Neuron (in vitro differentiated cells): Measurements from ENCODE around the gene PAPSS2.

Experiments used
- H2AFZ ChIP-seq: one replicate; pipeline ENCODE4 v1.6.1; 2013; ENCODE audit warnings: low read depth, mild to moderate bottlenecking, inconsistent platforms, low read length, moderate library complexity
- H3K27me3 ChIP-seq: one replicate; pipeline ENCODE4 v1.6.1; 2013; ENCODE audit warnings: low read length; ENCODE audit not compliant: insufficient read depth
- H3K36me3 ChIP-seq: one replicate; pipeline ENCODE4 v1.6.1; 2013; ENCODE audit warnings: low read length; ENCODE audit not compliant: insufficient read depth
- H3K4me1 ChIP-seq: one replicate; pipeline ENCODE4 v1.6.1; 2013; ENCODE audit warnings: low read length; ENCODE audit not compliant: insufficient read depth
- H3K4me3 ChIP-seq: 2 replicates; pipeline ENCODE4 v1.5.1; 2013; ENCODE audit warnings: mild to moderate bottlenecking, low read length, moderate library complexity
- H3K9me3 ChIP-seq: one replicate; pipeline ENCODE4 v1.6.1; 2013; ENCODE audit warnings: low read length

The PAPSS2 gene

DNA sequence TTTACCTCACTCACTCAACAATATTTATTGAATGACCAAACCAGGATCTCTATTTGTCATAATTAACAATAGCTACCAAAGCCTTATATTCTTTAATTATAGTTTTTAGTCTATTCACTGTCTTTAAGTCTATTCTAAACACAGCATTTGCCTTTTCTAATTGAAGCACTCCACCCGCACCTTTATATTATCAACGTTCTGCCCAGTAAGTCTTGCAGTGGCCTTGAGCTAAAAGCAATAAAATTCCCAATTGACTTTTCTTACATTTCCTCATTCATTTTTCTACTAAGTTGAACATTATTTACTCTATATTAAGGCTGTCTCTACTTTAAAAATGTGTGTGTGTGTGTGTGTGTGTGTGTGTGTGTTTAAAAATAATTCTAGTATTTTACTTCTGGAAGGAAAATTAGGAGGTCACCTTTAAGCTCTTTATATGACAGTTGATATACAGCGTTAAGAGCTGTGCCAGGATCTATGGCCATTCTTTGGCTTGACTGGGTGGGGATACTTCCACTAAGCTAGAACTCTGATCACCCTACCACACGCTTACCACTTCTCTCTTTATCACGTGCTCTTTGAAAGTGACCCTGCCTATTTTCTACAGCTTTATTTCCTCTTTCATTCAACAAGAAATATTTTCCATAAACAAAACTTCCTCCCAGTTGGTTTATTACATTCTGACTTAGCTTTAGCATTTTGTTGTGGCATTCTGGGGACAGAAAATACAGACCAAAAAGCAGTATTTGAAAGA is 8.8 kb downstream of the PAPSS2 start:
- Histone ChIP-seq H2AFZ (no peak overlapping the region), H3K27me3 (no peaks in the 10 kb centered on the region), H3K9me3 (no peaks in the 10 kb centered on the region), H3K4me1 (no peaks in the 10 kb centered on the region), H3K36me3 (no peaks in the 10 kb centered on the region), H3K4me3 (no peak overlapping the region)

DNA sequence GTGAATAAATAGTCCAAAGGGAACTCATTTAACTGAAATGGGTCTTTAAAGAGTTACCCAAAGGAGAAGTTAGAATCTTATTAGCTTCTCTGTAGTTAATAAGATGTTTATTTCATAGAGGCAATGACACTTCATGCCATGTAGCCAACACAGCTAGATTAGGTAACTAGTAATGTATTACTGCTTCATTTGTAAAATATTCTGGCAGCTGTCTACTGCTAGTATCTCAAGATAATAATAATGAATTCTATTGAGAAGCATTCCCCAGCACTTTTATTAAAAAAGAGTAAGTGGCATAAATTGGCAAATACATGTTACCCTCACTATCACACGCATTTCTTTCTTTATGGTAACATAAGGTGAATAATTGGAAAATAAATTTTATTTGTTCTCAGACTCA is 10.1 kb downstream of the PAPSS2 start:
- Histone ChIP-seq H3K4me1 (no peaks in the 10 kb centered on the region), H2AFZ (no peak overlapping the region), H3K9me3 (no peaks in the 10 kb centered on the region), H3K36me3 (no peaks in the 10 kb centered on the region), H3K4me3 (no peak overlapping the region), H3K27me3 (no peaks in the 10 kb centered on the region)

DNA sequence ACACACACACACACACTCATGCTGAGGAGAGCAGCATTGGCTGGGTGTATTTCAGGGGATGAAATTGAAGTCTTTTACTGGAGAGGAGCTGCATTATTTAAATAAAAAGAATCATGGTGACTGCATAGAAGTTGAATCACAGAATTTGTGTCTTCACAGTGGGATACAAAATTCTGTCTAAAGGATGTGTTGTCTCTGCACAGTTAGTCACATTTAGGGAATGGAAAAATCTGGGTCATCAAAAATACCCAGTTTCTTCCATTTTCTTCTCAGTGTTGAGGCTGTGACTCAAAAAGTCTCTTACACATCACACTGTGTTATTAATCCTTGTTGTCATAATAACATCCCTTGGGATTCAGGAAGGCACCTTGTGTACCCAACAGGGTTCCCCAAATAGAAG is 10.9 kb downstream of the PAPSS2 start:
- no peak overlapping the region for H3K4me3 ChIP-seq
- no peak overlapping the region for H2AFZ ChIP-seq
- H3K36me3 ChIP-seq: no peaks in the 10 kb centered on the region
- no peaks in the 10 kb centered on the region for H3K4me1 ChIP-seq
- no peaks in the 10 kb centered on the region for H3K27me3 ChIP-seq
- H3K9me3 ChIP-seq: no peaks in the 10 kb centered on the region

DNA sequence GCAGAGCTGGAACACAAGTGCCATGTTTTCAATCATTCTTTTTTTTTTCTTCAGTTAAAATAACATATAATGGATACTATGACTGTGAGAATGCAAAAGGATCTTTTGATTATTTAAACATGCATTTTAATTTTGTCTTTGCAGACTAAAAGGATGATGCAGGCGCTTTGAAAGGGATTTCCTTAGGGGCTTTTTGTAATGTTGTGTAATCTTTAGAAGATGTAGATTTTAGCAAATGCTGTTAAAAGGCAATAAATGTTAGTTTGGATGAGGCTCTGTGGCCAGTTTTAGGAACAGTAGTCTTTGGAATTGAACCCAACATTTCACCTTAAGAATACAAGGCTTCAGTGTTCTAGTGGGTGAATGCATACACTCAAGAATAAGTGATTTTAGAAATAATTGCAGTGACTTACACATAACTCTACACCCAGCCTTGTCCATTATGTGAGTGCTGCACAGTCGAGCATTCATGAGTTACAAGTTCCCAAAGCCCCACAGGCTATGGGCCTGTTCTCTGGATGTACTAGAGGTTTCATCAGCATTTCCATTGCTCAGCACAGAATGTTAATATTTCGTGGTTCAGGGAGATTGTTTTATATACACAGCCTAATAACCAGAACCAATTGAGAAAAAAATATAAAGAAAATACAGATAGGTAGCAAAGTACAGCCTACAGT is 11.6 kb downstream of the PAPSS2 start:
- H2AFZ ChIP-seq: no peak overlapping the region

DNA sequence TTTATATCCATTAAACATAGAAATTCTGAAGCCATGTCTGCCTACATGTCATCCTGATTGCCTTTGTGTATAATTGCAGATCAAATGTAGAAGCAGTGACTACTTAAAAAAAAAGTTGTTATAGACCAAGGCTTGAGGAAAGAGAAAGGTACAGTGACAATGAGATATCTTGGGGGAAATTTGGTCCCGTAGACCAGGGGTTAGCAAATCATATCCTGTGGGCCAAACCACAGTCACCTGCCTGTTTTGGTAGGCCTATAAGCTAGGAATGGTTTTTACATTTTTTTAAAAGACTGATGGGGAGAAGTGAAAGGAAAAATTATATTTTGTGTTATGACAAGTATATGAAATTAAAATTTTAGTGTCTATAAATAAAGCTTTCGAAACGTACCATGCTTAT is 12.9 kb downstream of the PAPSS2 start:
- no peak overlapping the region for H2AFZ ChIP-seq
- no peaks in the 10 kb centered on the region for H3K36me3 ChIP-seq
- H3K4me1 ChIP-seq: no peaks in the 10 kb centered on the region
- no peaks in the 10 kb centered on the region for H3K9me3 ChIP-seq
- H3K4me3 ChIP-seq: no peak overlapping the region
- H3K27me3 ChIP-seq: no peaks in the 10 kb centered on the region

More for the DNA sequence above, 11.6 kb downstream of the PAPSS2 start:
- Histone ChIP-seq H3K9me3 (no peaks in the 10 kb centered on the region), H3K4me3 (no peak overlapping the region), H3K27me3 (no peaks in the 10 kb centered on the region), H3K4me1 (no peaks in the 10 kb centered on the region), H3K36me3 (no peaks in the 10 kb centered on the region)

DNA sequence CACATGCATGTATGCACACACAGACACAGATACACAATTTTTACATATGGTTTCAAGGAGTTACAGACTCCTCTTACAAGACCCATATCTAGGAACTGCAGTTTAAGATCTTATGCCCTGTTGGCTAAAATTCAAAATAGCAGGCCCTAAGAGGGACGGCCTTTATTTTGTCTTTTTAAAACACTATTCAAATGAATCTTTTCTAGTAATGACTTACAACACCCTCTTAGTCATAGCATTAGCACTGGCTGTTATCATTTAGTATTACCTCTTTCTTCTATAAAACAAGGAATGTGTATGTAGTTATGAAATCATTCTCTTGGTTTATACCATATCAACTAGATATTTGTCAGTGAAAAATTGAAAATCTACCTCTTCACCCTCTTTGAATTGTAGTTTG is 15.3 kb downstream of the PAPSS2 start:
- H3K9me3 ChIP-seq: no peaks in the 10 kb centered on the region
- H3K36me3 ChIP-seq: no peaks in the 10 kb centered on the region
- no peak overlapping the region for H2AFZ ChIP-seq
- H3K4me3 ChIP-seq: no peak overlapping the region
- H3K4me1 ChIP-seq: no peaks in the 10 kb centered on the region
- no peaks in the 10 kb centered on the region for H3K27me3 ChIP-seq

DNA sequence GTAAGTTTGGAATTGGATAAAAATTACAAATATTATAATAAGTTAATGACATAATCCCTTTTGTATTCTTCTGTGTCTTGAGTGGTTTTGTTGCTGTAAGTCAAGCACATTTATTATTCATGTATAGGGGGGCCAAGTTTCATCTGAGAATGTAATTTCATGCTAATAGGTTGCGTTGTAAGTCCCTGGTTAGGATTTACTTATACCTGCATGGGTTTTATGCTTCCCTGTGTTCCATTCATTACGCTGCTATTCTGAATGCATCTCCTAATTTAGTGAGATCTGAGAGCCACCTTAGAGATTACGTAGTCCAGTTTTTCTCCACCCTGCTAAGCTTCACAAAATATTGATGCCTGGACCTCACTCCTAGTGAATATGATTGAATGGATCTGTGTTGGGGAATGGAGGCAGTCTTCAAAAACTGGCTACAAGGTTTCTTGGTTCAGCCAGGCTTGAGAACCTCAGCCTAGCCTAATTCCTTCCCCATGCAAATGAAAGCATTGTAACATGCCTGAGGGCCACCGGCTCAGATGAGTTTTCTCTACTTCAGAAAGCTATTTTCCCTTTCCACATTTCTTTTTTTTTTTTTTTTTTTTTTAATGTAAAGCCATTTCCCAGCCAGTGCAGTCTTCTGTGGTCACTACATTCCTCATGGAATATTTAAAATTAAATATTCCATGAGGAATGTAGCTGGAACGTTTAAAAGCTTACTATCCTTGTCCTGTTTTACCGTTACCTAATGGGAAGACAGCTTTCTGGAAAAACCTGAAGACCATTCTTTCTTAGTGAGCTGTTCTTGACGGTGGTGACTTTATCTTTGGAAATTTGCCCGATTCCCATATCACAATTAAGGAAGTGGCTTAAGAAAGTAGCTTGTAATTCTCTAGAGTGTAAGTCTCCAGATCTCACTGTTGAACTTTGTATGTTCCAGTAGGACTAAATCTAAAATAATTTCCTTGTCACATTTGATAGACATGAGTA is 16.0 kb downstream of the PAPSS2 start:
- Histone ChIP-seq H2AFZ (no peak overlapping the region), H3K9me3 (no peaks in the 10 kb centered on the region)

DNA sequence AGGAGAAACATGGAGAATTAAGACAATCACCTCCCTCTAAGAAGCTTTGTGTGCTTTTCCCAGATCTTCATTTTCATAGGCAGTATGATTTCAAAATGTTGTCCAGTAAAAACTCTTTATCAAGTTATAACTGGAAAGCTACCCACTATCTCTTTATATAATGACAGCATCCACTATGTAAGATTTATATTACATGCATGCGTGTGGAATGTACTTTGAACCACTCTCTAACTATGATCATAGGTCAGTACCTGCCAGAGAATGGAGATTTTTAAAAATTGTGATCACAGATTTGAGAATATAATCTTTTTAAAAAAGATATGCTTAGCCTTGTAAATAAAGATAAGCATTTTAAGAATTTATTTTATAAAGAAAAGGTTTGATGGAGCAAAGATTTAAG is 17.9 kb downstream of the PAPSS2 start:
- peaks cover 5% of the 10 kb centered on the region for H3K4me1 ChIP-seq
- no peaks in the 10 kb centered on the region for H3K36me3 ChIP-seq
- H3K4me3 ChIP-seq: no peak overlapping the region
- H3K27me3 ChIP-seq: no peaks in the 10 kb centered on the region
- no peak overlapping the region for H2AFZ ChIP-seq
- no peaks in the 10 kb centered on the region for H3K9me3 ChIP-seq

More for the DNA sequence above, 16.0 kb downstream of the PAPSS2 start:
- Histone ChIP-seq H3K27me3 (no peaks in the 10 kb centered on the region), H3K36me3 (no peaks in the 10 kb centered on the region), H3K4me3 (no peak overlapping the region), H3K4me1 (peaks cover under 1% of the 10 kb centered on the region)

DNA sequence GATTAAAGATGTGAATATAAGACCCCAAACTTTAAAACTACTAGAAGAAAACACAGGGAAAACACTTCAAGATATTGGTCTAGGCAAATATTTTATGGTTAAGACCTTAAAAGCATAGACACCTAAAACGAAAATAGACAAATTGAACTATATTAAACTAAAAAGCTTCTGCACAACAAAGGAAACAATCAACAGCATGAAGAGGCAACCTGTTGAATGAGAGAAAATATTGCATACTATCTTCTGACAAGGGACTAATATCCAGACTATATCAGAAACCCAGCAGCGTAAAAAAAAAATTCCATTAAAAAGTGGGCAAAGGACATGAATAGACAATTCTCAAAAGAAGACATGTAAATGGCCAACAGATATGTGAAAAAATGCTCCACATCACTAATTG is 18.6 kb downstream of the PAPSS2 start:
- Histone ChIP-seq H3K4me3 (no peak overlapping the region), H3K4me1 (peaks cover 5% of the 10 kb centered on the region), H3K9me3 (no peaks in the 10 kb centered on the region), H3K36me3 (no peaks in the 10 kb centered on the region), H2AFZ (no peak overlapping the region), H3K27me3 (no peaks in the 10 kb centered on the region)

DNA sequence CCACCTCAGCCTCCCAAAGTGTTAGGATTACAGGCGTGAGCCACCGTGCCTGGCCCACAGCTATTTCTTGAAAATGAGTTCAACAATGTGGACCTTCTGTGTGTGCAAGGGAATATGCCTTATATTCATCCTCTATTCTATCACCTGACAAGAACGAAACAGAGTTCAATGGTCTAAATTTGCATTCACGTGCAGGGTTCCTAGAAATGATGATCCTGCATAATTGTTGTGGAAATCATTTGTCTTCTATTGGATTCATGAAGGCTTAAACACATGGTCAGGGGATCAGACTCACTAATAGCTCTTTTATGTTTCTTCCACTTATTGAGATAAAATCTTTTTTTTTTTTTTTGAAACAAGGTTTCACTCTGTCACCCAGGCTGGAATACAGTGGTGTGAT is 23.7 kb downstream of the PAPSS2 start:
- no peak overlapping the region for H3K4me3 ChIP-seq
- H2AFZ ChIP-seq: no peak overlapping the region
- H3K36me3 ChIP-seq: no peaks in the 10 kb centered on the region

DNA sequence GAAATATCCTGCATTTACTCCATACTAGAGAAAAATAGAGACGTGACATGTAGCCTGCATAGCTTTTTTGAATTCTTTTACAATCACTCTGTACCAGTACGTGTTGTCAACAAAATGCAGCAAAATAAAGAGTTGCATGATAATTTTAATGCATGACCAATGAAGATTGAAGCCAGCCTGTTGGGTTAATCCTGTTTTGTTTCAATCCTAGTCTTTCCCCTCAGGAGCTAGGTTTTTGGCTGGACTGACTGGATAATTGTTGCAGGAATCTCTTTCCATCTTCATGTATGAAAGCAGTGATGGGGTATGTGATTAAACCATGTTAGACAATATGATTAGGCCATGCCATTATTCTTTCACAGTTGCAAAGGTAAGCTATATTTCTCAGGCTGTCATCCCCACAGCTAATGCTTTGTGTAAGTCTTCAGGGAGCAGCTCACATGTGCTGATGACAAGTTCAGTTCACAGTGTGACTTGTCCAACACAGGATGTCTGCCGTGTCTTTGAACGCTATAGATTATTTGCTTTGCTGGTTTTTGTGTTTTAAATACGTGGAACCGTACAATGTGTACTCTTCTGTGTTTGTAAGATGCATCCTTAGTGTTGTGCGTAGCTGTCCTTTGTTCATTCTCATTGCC is 24.4 kb downstream of the PAPSS2 start:
- no peaks in the 10 kb centered on the region for H3K9me3 ChIP-seq
- H3K36me3 ChIP-seq: no peaks in the 10 kb centered on the region
- H3K4me1 ChIP-seq: peaks cover 5% of the 10 kb centered on the region
- no peak overlapping the region for H3K4me3 ChIP-seq
- no peak overlapping the region for H2AFZ ChIP-seq
- no peaks in the 10 kb centered on the region for H3K27me3 ChIP-seq

More for the DNA sequence above, 23.7 kb downstream of the PAPSS2 start:
- H3K9me3 ChIP-seq: no peaks in the 10 kb centered on the region
- no peaks in the 10 kb centered on the region for H3K27me3 ChIP-seq
- H3K4me1 ChIP-seq: peaks cover 5% of the 10 kb centered on the region

DNA sequence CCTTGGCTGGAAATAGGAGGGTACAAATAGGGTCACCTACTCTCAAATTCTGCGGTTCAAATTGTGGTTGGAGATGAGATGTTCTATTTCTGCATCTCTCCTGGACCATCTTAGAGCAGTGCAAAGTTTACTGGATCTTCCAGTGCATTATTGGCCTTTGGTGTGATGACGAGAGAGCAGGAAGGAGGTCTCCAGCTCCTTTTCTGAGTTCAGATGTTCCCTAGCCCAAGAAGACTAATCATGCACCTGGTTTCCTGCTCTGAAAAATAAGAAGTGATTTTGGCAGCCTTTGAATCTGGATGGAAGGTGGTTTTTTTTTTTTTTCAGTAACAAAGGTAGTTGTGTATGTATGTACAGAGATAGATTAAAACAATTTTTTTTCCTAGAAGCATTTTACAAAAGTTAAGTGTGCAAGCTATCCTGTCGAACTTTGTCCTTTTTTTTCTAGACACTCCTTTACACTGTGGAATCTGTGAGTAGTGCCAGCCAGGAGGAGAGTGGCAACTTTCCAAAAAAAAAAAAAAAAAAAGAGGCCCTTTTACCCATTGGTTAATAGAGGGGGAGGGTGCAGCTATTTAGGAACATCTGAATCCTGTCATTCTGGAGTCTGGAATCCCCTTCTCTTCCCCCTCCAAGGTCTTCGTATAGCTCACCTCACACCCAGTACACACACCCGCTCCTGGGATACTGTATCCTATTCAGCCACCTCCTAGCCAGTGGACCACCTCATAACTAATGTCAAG is 26.3 kb downstream of the PAPSS2 start:
- H3K36me3 ChIP-seq: no peaks in the 10 kb centered on the region
- peaks cover 1% of the 10 kb centered on the region for H3K4me1 ChIP-seq
- no peaks in the 10 kb centered on the region for H3K27me3 ChIP-seq
- no peak overlapping the region for H2AFZ ChIP-seq
- H3K9me3 ChIP-seq: no peaks in the 10 kb centered on the region
- H3K4me3 ChIP-seq: no peak overlapping the region
